Measurements from ENCODE around the gene PGP. TPM values are rescaled to one million over a fixed set of nuclear protein-coding genes. Genes with fewer than 3 reads are reported as not detected.

Gene PGP
- total and polyA plus RNA-seq, 10 of the 15 experiments (the other 5 are each of a cell fraction or from before 2014, with no cell fraction given): 0.42 to 28.0 (median 12.1) TPM

GRCh38 chr16:2177561-2177960 is 37.1 kb downstream of the PGP start:
- no peaks in the 10 kb centered on the region for H3K79me2 ChIP-seq (ENCODE audit: control insufficient read depth, insufficient read depth, low read length)
- ATAC-seq: no peak
- 93% methylated on average over 15 of the region's 20 CpGs for WGBS (ENCODE audit: insufficient coverage, insufficient replicate concordance, low lambda C conversion rate, missing lambda C conversion rate)
- intact Hi-C loops (cut with micrococcal nuclease; ENCODE audit: unreplicated experiment) (no loop called here), in situ Hi-C loops (cut with MboI) (no loop called here)
- H3K36me3 ChIP-seq (ENCODE audit: control insufficient read depth in 2 of 2, insufficient read depth in 2 of 2, low read length in 1 of 2): peaks cover 7% of the 10 kb centered on the region in 2 experiments; a peak in 3 of 4 replicates
- no peak for FAIRE-seq
- DNase-seq (ENCODE audit: low read depth, low spot score): no peak
- CTCF ChIA-PET: no interaction called here
- no peak overlapping the region for H3K9ac ChIP-seq (ENCODE audit: control insufficient read depth, insufficient read depth, low read length)
- TSS peak; percentile 91 for BruUV-seq (replicated peaks)
- H3K4me2 ChIP-seq (ENCODE audit: control insufficient read depth, insufficient read depth): no peak overlapping the region
- no peaks in the 10 kb centered on the region for H3K4me1 ChIP-seq (ENCODE audit: control insufficient read depth, insufficient read depth, low read length)
- H2AFZ ChIP-seq (ENCODE audit: control insufficient read depth, low read depth, low read length): no peak overlapping the region
- POLR2A ChIA-PET: no interaction called here
- no peak overlapping the region for H3K27ac ChIP-seq (ENCODE audit: control insufficient read depth, insufficient read depth)
- no peak for TF ChIP-seq KDM1A (IDR thresholded peaks at IDR 0.05; ENCODE audit: borderline replicate concordance)
- TF ChIP-seq, protein P1, sequence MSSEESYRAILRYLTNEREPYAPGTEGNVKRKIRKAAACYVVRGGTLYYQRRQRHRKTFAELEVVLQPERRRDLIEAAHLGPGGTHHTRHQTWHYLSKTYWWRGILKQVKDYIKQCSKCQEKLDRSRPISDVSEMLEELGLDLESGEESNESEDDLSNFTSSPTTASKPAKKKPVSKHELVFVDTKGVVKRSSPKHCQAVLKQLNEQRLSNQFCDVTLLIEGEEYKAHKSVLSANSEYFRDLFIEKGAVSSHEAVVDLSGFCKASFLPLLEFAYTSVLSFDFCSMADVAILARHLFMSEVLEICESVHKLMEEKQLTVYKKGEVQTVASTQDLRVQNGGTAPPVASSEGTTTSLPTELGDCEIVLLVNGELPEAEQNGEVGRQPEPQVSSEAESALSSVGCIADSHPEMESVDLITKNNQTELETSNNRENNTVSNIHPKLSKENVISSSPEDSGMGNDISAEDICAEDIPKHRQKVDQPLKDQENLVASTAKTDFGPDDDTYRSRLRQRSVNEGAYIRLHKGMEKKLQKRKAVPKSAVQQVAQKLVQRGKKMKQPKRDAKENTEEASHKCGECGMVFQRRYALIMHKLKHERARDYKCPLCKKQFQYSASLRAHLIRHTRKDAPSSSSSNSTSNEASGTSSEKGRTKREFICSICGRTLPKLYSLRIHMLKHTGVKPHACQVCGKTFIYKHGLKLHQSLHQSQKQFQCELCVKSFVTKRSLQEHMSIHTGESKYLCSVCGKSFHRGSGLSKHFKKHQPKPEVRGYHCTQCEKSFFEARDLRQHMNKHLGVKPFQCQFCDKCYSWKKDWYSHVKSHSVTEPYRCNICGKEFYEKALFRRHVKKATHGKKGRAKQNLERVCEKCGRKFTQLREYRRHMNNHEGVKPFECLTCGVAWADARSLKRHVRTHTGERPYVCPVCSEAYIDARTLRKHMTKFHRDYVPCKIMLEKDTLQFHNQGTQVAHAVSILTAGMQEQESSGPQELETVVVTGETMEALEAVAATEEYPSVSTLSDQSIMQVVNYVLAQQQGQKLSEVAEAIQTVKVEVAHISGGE (CRISPR knock-in tag; IDR thresholded peaks at IDR 0.05): no peak
- no peak for TF ChIP-seq FOXM1 (IDR thresholded peaks at IDR 0.05; ENCODE audit: low read depth, low read length)
- TF ChIP-seq, protein P2, sequence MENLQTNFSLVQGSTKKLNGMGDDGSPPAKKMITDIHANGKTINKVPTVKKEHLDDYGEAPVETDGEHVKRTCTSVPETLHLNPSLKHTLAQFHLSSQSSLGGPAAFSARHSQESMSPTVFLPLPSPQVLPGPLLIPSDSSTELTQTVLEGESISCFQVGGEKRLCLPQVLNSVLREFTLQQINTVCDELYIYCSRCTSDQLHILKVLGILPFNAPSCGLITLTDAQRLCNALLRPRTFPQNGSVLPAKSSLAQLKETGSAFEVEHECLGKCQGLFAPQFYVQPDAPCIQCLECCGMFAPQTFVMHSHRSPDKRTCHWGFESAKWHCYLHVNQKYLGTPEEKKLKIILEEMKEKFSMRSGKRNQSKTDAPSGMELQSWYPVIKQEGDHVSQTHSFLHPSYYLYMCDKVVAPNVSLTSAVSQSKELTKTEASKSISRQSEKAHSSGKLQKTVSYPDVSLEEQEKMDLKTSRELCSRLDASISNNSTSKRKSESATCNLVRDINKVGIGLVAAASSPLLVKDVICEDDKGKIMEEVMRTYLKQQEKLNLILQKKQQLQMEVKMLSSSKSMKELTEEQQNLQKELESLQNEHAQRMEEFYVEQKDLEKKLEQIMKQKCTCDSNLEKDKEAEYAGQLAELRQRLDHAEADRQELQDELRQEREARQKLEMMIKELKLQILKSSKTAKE (IDR thresholded peaks at IDR 0.05; ENCODE audit: low read depth, poor library complexity, severe bottlenecking): no peak
- TF ChIP-seq MXI1 (IDR thresholded peaks at IDR 0.05; ENCODE audit: low read depth, low read length): no peak
- no peak for TF ChIP-seq STAT3 (IDR thresholded peaks at IDR 0.05; ENCODE audit: low read depth, low read length)
- TF ChIP-seq ZNF24 (IDR thresholded peaks at IDR 0.05): no peak
- no peak for TF ChIP-seq EED (IDR thresholded peaks at IDR 0.05; ENCODE audit: low read depth)
- TF ChIP-seq CHD4 (IDR thresholded peaks at IDR 0.05): no peak
- no peak for TF ChIP-seq RAD51 (IDR thresholded peaks at IDR 0.05)
- TF ChIP-seq TARDBP (IDR thresholded peaks at IDR 0.05; ENCODE audit: borderline replicate concordance): no peak
- no peak for TF ChIP-seq JUND (IDR thresholded peaks at IDR 0.05; ENCODE audit: low read depth, low read length)
- TF ChIP-seq FOXK2 (IDR thresholded peaks at IDR 0.05): no peak
- no peak for TF ChIP-seq ZNF622 (IDR thresholded peaks at IDR 0.05)
- no peak for TF ChIP-seq BRCA1 (IDR thresholded peaks at IDR 0.05; ENCODE audit: low read depth, low read length)
- no peak for TF ChIP-seq CBX5 (IDR thresholded peaks at IDR 0.05; ENCODE audit: low read depth)
- no peak for TF ChIP-seq ZNF207 (IDR thresholded peaks at IDR 0.05; ENCODE audit: borderline replicate concordance)
- TF ChIP-seq MTA3 (IDR thresholded peaks at IDR 0.05; ENCODE audit: borderline replicate concordance, low read length): no peak
- H3K4me3 ChIP-seq: no peak overlapping the region
- no peaks in the 10 kb centered on the region for H4K20me1 ChIP-seq (ENCODE audit: control insufficient read depth, insufficient read depth)
- H3K9me3 ChIP-seq (replicated peaks; ENCODE audit: control insufficient read depth, insufficient read depth, low read length): no peaks in the 10 kb centered on the region
- H3K27me3 ChIP-seq (replicated peaks in 1 of 2; ENCODE audit: control insufficient read depth in 2 of 2, insufficient read depth in 2 of 2, low read length in 1 of 2): no peaks in the 10 kb centered on the region
- RAD21 ChIA-PET (ENCODE audit: unreplicated experiment): no interaction called here
- SMC1A ChIA-PET (ENCODE audit: uncharacterized antibody, unreplicated experiment): no interaction called here
